Stimulated activated naive CD8-positive, alpha-beta T cell treated with anti-CD3 and anti-CD28 coated beads, Interleukin-15, Interleukin-2, amounts not matched to agents 100 ng/mL and 50 ng/mL, for 24 hours (primary cell): ENCODE data around the gene ID4.

Experiments
- H3K27ac Mint-ChIP-seq: one replicate; pipeline ENCODE4 v1.8.0; 2021; ENCODE audit warnings: mild to moderate bottlenecking, mixed read lengths
- H3K27me3 Mint-ChIP-seq: one replicate; pipeline ENCODE4 v1.8.0; 2021; ENCODE audit warnings: mixed read lengths
- H3K36me3 Mint-ChIP-seq: one replicate; pipeline ENCODE4 v1.8.0; 2021; ENCODE audit warnings: low read depth, mixed read lengths
- H3K4me1 Mint-ChIP-seq: one replicate; pipeline ENCODE4 v1.8.0; 2021; ENCODE audit warnings: low read depth, mixed read lengths
- H3K4me3 Mint-ChIP-seq: one replicate; pipeline ENCODE4 v1.8.0; 2021; ENCODE audit warnings: mild to moderate bottlenecking, mixed read lengths
- H3K9me3 Mint-ChIP-seq: one replicate; pipeline ENCODE4 v1.8.0; 2021; ENCODE audit warnings: mixed read lengths

The ID4 gene

DNA sequence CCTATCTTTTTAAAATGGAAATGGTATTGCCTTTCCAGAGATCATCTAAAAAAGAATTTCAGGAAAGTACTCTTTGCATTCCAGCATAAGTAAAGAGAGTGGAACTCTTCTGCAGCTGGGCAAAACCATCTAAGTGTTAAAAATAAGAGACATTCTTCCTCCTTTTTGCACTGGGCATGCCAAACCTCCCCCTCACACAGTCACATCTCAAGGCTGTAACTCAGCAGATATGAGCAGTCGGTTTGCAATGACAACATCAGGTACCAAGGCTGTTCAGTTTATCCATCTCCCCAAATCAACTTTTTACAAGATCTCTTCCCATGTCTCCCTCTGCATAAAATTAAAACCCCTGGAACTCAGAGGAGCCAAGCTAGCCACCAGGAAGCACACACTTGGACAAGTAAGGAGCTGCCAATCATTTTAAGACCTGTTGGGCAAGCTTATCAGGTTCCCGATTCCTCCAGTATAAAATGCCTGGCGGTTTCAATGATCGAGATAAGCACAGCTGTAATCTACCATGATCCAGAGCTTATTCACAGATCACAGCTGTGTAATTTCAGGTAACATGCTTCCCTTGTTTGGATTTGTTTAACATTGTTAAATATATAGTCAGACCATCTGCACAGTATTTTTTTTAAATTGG lies 23.2 kb downstream of the ID4 start:
- H3K27me3 Mint-ChIP-seq, result no peaks in the 10 kb centered on the region
- H3K4me1 Mint-ChIP-seq, result no peaks in the 10 kb centered on the region
- H3K27ac Mint-ChIP-seq, result no peak overlapping the region
- no peaks in the 10 kb centered on the region for H3K36me3 Mint-ChIP-seq
- no peak overlapping the region for H3K4me3 Mint-ChIP-seq
- H3K9me3 Mint-ChIP-seq, result no peaks in the 10 kb centered on the region

DNA sequence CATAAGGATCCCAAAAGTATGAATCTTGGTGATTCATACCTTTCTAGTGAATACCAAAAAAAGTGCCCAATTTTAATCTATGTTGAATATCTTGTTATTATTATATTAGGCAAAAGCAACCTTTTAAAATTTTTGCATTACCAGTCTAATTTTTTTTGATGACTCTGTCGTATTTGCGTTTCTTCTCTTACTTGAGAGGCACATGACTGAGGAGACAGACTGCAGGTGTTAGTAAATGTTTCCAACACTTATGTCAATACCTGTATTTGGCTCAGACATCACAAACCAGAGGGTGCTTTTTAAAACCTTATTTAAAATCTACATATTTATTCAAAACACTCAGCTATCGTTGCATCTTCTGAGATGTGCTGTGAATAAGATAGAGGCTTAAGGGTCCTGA lies 27.1 kb downstream of the ID4 start:
- Mint-ChIP-seq H3K9me3 (no peaks in the 10 kb centered on the region), H3K27ac (no peak overlapping the region), H3K36me3 (no peaks in the 10 kb centered on the region)

GRCh38 chr6:19865178-19865577 lies 28.0 kb downstream of the ID4 start:
- Mint-ChIP-seq H3K27me3 (no peaks in the 10 kb centered on the region), H3K4me3 (no peak overlapping the region), H3K4me1 (no peaks in the 10 kb centered on the region), H3K9me3 (no peaks in the 10 kb centered on the region), H3K36me3 (no peaks in the 10 kb centered on the region), H3K27ac (no peak overlapping the region)

More for the DNA sequence above, 27.1 kb downstream of the ID4 start:
- no peak overlapping the region for H3K4me3 Mint-ChIP-seq
- no peaks in the 10 kb centered on the region for H3K27me3 Mint-ChIP-seq
- no peaks in the 10 kb centered on the region for H3K4me1 Mint-ChIP-seq

DNA sequence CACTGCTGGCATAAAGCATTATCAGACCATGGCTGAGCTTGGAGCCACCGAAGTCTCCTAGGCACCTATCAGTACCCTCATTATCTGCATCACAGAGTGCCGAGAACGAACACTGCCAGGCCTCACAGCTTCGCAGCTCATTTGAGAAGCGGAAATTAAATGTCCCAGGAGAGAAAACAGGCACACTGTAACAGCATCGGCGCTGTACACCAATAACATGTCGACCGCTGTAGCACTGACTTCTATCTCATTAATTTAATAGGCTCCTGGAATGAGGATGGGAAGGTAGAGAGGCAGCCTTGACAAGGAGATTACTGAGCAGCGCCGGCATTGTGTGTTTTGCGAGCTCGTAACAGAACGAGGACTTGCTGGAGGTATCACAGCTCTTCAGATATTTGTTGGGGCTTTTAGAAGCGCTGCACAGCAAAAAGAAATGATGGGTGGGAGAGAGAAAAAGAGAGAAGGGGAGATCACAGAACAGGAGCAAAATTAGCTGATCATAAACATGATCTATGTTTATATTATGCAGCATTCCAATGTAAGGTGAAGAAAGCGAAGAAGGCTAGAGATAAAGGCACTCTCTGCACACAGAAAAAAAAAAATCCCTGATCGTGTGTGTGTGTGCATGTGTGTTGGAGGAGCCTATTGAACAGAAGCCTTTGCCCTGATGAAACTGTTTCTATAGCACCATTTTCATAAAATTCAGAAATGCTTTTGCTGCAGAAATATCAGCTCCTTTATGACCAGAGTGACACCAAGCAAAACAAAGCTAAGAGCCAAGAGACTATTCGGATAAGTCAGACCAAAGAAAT lies 29.2 kb downstream of the ID4 start:
- no peak overlapping the region for H3K27ac Mint-ChIP-seq
- H3K36me3 Mint-ChIP-seq, result no peaks in the 10 kb centered on the region
- no peaks in the 10 kb centered on the region for H3K9me3 Mint-ChIP-seq
- no peaks in the 10 kb centered on the region for H3K27me3 Mint-ChIP-seq
- H3K4me3 Mint-ChIP-seq, result no peak overlapping the region
- no peaks in the 10 kb centered on the region for H3K4me1 Mint-ChIP-seq

- Mint-ChIP-seq H3K4me3 (no peak overlapping the region), H3K36me3 (no peaks in the 10 kb centered on the region), H3K9me3 (no peaks in the 10 kb centered on the region), H3K27ac (no peak overlapping the region), H3K27me3 (no peaks in the 10 kb centered on the region), H3K4me1 (no peaks in the 10 kb centered on the region)
Observed at GRCh38 chr6:19866985-19867627, 29.9 kb downstream of the ID4 start.

GRCh38 chr6:19869464-19869863 lies 32.3 kb downstream of the ID4 start:
- no peaks in the 10 kb centered on the region for H3K9me3 Mint-ChIP-seq
- H3K27me3 Mint-ChIP-seq, result no peaks in the 10 kb centered on the region
- no peaks in the 10 kb centered on the region for H3K4me1 Mint-ChIP-seq

DNA sequence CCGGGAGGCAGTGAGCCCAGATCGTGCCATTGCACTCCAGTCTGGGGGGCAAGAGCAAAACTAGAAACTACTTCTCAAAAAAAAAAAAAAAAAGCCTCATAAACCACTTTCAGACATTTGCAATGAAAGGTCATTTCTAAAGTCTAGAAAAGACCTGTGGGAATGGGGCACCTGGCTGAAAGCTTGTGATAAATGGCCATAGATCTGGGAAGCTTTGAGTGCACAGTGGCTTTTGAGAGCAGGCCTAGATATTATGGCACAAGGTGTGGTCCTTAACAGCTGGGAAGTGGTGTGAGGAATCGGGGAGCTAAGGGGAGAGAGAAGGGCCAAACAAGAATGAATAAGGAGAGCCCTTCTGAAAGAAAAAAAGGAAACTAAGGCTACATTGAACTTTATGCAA lies 33.2 kb downstream of the ID4 start:
- Mint-ChIP-seq H3K4me3 (no peak overlapping the region), H3K27ac (no peak overlapping the region), H3K9me3 (no peaks in the 10 kb centered on the region)

More at GRCh38 chr6:19869464-19869863, 32.3 kb downstream of the ID4 start:
- no peaks in the 10 kb centered on the region for H3K36me3 Mint-ChIP-seq
- H3K4me3 Mint-ChIP-seq, result no peak overlapping the region
- H3K27ac Mint-ChIP-seq, result no peak overlapping the region

GRCh38 chr6:19873031-19873430 lies 35.9 kb downstream of the ID4 start:
- Mint-ChIP-seq H3K4me3 (no peak overlapping the region), H3K9me3 (no peaks in the 10 kb centered on the region), H3K36me3 (no peaks in the 10 kb centered on the region), H3K27me3 (peaks cover 5% of the 10 kb centered on the region), H3K27ac (no peak overlapping the region), H3K4me1 (no peaks in the 10 kb centered on the region)

More for the DNA sequence above, 33.2 kb downstream of the ID4 start:
- Mint-ChIP-seq H3K4me1 (no peaks in the 10 kb centered on the region), H3K27me3 (peaks cover 4% of the 10 kb centered on the region), H3K36me3 (no peaks in the 10 kb centered on the region)

DNA sequence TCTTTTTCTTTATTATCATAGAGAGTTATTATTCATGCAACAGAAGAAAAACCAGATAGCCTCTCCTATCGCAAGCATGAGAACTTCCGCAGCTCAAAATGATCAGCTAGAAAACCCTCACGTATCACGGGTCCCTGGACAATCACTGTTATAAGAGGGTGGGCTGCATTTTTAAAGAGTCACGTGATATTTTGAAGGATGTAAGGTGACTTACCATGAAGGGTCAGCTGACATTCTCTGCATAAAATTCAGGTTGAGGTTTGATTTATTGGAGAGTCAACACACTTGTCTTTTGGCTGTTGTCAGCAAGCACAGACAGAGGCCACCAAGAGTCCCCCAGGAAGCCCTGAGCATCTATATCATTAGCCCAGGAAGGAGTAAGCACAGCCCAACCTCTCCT lies 39.5 kb downstream of the ID4 start:
- H3K36me3 Mint-ChIP-seq, result no peaks in the 10 kb centered on the region
- no peaks in the 10 kb centered on the region for H3K9me3 Mint-ChIP-seq
- peaks cover 5% of the 10 kb centered on the region for H3K27me3 Mint-ChIP-seq
- no peak overlapping the region for H3K4me3 Mint-ChIP-seq
- no peak overlapping the region for H3K27ac Mint-ChIP-seq
- H3K4me1 Mint-ChIP-seq, result no peaks in the 10 kb centered on the region

DNA sequence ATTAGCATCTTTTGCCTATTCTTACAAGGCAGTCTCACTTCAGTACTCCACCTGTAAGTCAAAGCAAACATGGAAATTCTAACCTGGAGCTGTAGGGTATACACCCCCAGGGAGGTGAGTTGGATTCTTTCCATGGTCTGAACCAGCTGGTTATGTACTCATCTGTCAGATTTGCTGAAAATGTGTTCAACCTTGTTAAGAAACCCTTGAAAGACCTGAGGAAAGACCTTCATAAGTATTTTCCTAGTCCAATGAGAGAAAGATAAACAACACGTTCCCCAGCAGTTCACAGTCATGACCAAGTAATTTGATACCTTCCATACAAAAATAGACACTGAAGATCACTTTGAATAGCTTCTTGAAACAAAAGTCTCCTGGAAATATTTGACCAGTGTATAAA lies 42.5 kb downstream of the ID4 start:
- H3K27ac Mint-ChIP-seq, result no peak overlapping the region
- no peaks in the 10 kb centered on the region for H3K4me1 Mint-ChIP-seq
- H3K36me3 Mint-ChIP-seq, result no peaks in the 10 kb centered on the region
- H3K27me3 Mint-ChIP-seq, result peaks cover 5% of the 10 kb centered on the region
- H3K4me3 Mint-ChIP-seq, result no peak overlapping the region
- H3K9me3 Mint-ChIP-seq, result peaks cover 3% of the 10 kb centered on the region

- Mint-ChIP-seq H3K4me3 (no peak overlapping the region), H3K27ac (no peak overlapping the region), H3K27me3 (peaks cover 3% of the 10 kb centered on the region), H3K9me3 (peaks cover 5% of the 10 kb centered on the region), H3K36me3 (no peaks in the 10 kb centered on the region), H3K4me1 (no peaks in the 10 kb centered on the region)
Observed at GRCh38 chr6:19880066-19880465, 42.9 kb downstream of the ID4 start.

- H3K27me3 Mint-ChIP-seq, result peaks cover 6% of the 10 kb centered on the region
- H3K9me3 Mint-ChIP-seq, result peaks cover 11% of the 10 kb centered on the region
- H3K4me1 Mint-ChIP-seq, result no peaks in the 10 kb centered on the region
- H3K27ac Mint-ChIP-seq, result no peak overlapping the region
- no peak overlapping the region for H3K4me3 Mint-ChIP-seq
- H3K36me3 Mint-ChIP-seq, result no peaks in the 10 kb centered on the region
Observed at GRCh38 chr6:19891451-19891850, 54.3 kb downstream of the ID4 start.
